Fibroblast of lung (primary cell): Measurements from ENCODE around the gene DLGAP4. TPM values are rescaled to one million over a fixed set of nuclear protein-coding genes. Genes with fewer than 3 reads are reported as not detected.

Experiments used
- DNase-seq, 2 donors: peaks; one replicate each; pipeline versions ENCODE4 v3.0.0 to v3.0.0-alpha.2; 2010; ENCODE audit warnings: low read depth in 2 of 2
- H2AFZ ChIP-seq: 2 replicates; pipeline ENCODE4 v1.5.1; 2012; ENCODE audit warnings: low read length, control low read depth, inconsistent platforms
- H3K27ac ChIP-seq: 2 replicates; pipeline ENCODE4 v1.5.1; 2011; ENCODE audit warnings: low read length, control low read depth; ENCODE audit not compliant: insufficient read depth
- H3K27me3 ChIP-seq: 2 replicates; pipeline ENCODE4 v1.5.1; 2011; ENCODE audit warnings: mild to moderate bottlenecking, low read length; ENCODE audit not compliant: control insufficient read depth, insufficient read depth
- H3K36me3 ChIP-seq: 2 replicates; pipeline ENCODE4 v1.5.1; 2011; ENCODE audit warnings: low read length; ENCODE audit not compliant: control insufficient read depth, insufficient read depth
- H3K4me1 ChIP-seq: 2 replicates; pipeline ENCODE4 v1.5.1; 2011; ENCODE audit warnings: low read length; ENCODE audit not compliant: control insufficient read depth, insufficient read depth; ENCODE audit errors: extremely low read depth
- H3K4me2 ChIP-seq: 2 replicates; pipeline ENCODE4 v1.5.1; 2011; ENCODE audit warnings: low read length, control low read depth; ENCODE audit not compliant: insufficient read depth; ENCODE audit errors: extremely low read depth
- H3K4me3 ChIP-seq, 4 experiments: fragments of 200-600 bp in 1 of 4; sonication (generic) in 1 of 4; replicated peaks in 1 of 4; 2 replicates each; pipeline ENCODE4 v1.5.1; 2011 to 2016; ENCODE audit warnings: low read length in 4 of 4, low read depth in 3 of 4, mild to moderate bottlenecking in 3 of 4, control low read depth in 2 of 4, inconsistent platforms in 1 of 4, mixed read lengths in 1 of 4; ENCODE audit not compliant: insufficient read depth in 1 of 4; ENCODE audit errors: control extremely low read depth in 1 of 4
- H3K79me2 ChIP-seq: 2 replicates; pipeline ENCODE4 v1.5.1; 2012; ENCODE audit warnings: mild to moderate bottlenecking, low read length, inconsistent platforms; ENCODE audit not compliant: control insufficient read depth, insufficient read depth
- H3K9ac ChIP-seq: 2 replicates; pipeline ENCODE4 v1.5.1; 2011; ENCODE audit warnings: mild to moderate bottlenecking, low read length, control low read depth; ENCODE audit not compliant: insufficient read depth
- H3K9me3 ChIP-seq: 2 replicates; pipeline ENCODE4 v1.5.1; 2012; ENCODE audit warnings: low read depth, low read length; ENCODE audit not compliant: control insufficient read depth, insufficient read depth
- H4K20me1 ChIP-seq: 2 replicates; pipeline ENCODE4 v1.5.1; 2011; ENCODE audit warnings: low read length; ENCODE audit not compliant: control insufficient read depth, insufficient read depth; ENCODE audit errors: extremely low read depth
- CTCF ChIP-seq, 2 donors: IDR thresholded peaks in 1 of 2; conservative IDR thresholded peaks in 1 of 2; 1 replicate in 1 of 2; 2 replicates in 1 of 2; pipeline ENCODE4 v1.5.1; 2011 to 2012; ENCODE audit warnings: low read length in 2 of 2, control low read depth in 1 of 2, inconsistent platforms in 1 of 2, low read depth in 1 of 2, mild to moderate bottlenecking in 1 of 2
- EZH2 ChIP-seq: IDR thresholded peaks from 2 replicates; pipeline ENCODE4 v1.5.1; 2012; ENCODE audit warnings: low read length, control low read depth, mild to moderate bottlenecking; ENCODE audit errors: missing control alignments
- polyA plus RNA-seq, 2 donors: library from polyadenylated mRNA; depleted of rRNA in 1 of 2; stranded (reverse) in 1 of 2; unstranded in 1 of 2; fragments of >200 nt; gene quantifications; 2 replicates each; pipeline ENCODE4 v1.2.1, GENCODE V29; 2011 to 2012; ENCODE audit warnings: missing spikeins in 1 of 2
- total RNA-seq: library from RNA; depleted of rRNA; stranded (reverse); fragments of >200 nt; gene quantifications from 2 replicates; pipeline ENCODE4 v1.2.1, GENCODE V29; 2014

DLGAP4 gene
- total and polyA plus RNA-seq, 2 donors (not counting 1 experiment from before 2014, with no cell fraction given) = 25.9 to 26.9 TPM

DNA sequence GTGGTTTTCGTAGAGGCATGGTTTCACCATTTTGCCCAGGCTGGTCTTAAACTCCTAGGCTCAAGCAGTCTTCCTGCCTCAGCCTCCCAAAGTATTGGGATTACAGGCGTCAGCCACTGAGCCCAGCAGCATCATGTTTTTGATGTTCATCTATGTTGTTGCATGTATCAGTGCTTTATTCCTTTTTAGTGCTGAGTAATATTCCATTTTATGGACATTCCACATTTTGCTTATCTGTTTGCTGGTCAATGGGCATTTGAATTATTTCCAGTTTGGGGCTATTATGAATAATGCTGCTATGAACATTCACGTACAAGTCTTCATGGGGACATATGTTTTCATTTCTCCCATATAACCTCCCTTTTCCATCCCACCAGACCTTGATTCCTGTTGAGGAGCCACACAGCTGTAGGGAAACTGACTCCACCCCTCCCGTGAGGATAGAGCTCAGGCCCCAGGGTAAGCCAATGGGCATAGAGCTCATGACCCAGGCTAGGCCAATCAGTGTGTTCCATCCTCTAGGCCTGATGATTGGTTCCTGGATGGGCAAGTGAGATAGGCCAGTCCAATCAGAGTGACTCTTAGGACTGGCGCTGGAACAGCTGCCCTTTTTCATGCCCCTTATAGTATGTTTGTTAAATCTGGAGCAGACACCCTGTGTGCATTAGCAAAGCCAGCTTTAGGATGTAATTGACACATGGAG, 49.5 kb downstream of the DLGAP4 start:
- H4K20me1 ChIP-seq = no peaks in the 10 kb centered on the region

GRCh38 chr20:36359668-36360406, 53.7 kb downstream of the DLGAP4 start:
- no peaks in the 10 kb centered on the region for H3K9me3 ChIP-seq
- H3K4me3 ChIP-seq = no peak overlapping the region
- peaks cover 3% of the 10 kb centered on the region for H3K27me3 ChIP-seq
- no peak for TF ChIP-seq EZH2
- no peak for TF ChIP-seq CTCF (conservative IDR thresholded peaks at IDR 0.05 in 1 of 2, IDR thresholded peaks at IDR 0.05 in 1 of 2; ENCODE audit: low read depth in 1 of 2, low read length in 2 of 2)
- no peak overlapping the region for H2AFZ ChIP-seq
- H3K4me1 ChIP-seq = no peaks in the 10 kb centered on the region
- no peaks in the 10 kb centered on the region for H4K20me1 ChIP-seq
- no peaks in the 10 kb centered on the region for H3K79me2 ChIP-seq
- no peak for DNase-seq
- no peak overlapping the region for H3K4me2 ChIP-seq
- no peak overlapping the region for H3K27ac ChIP-seq
- no peak overlapping the region for H3K9ac ChIP-seq
- no peaks in the 10 kb centered on the region for H3K36me3 ChIP-seq

More for the DNA sequence above, 49.5 kb downstream of the DLGAP4 start:
- no peak overlapping the region for H3K27ac ChIP-seq
- H3K36me3 ChIP-seq = no peaks in the 10 kb centered on the region
- TF ChIP-seq CTCF (conservative IDR thresholded peaks at IDR 0.05 in 1 of 2, IDR thresholded peaks at IDR 0.05 in 1 of 2; ENCODE audit: low read depth in 1 of 2, low read length in 2 of 2) = no peak
- no peak for TF ChIP-seq EZH2
- H3K79me2 ChIP-seq = no peaks in the 10 kb centered on the region
- no peaks in the 10 kb centered on the region for H3K9me3 ChIP-seq
- H2AFZ ChIP-seq = no peak overlapping the region
- no peaks in the 10 kb centered on the region for H3K4me1 ChIP-seq
- peaks cover 3% of the 10 kb centered on the region for H3K27me3 ChIP-seq
- no peak overlapping the region for H3K4me2 ChIP-seq
- no peak for DNase-seq
- no peak overlapping the region for H3K4me3 ChIP-seq
- no peak overlapping the region for H3K9ac ChIP-seq

DNA sequence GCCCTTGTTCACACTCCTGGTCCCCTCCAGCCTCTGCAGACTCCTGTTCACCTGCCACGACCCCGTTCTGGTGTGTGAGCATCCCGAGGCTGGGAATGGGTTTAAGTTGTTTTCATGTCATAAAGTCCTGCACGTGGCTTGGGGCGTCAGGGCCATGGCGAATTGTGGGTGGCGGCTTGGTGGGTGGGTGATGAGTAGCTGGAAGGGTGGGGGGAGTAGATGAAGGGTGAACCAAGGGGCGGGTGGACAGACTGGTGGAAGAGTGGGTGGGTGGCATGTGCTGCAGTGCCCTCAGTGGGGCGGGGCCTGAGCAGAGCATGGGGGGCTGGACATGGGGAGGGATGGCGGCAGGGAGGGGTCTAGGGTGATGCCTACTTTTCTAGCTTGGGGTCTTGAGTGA, 54.3 kb downstream of the DLGAP4 start:
- Histone ChIP-seq H3K36me3 (no peaks in the 10 kb centered on the region), H3K27ac (no peak overlapping the region), H2AFZ (no peak overlapping the region), H4K20me1 (no peaks in the 10 kb centered on the region), H3K4me3 (no peak overlapping the region), H3K9ac (no peak overlapping the region), H3K4me2 (no peak overlapping the region), H3K9me3 (no peaks in the 10 kb centered on the region), H3K4me1 (no peaks in the 10 kb centered on the region), H3K79me2 (no peaks in the 10 kb centered on the region), H3K27me3 (peaks cover 3% of the 10 kb centered on the region)
- TF ChIP-seq CTCF (conservative IDR thresholded peaks at IDR 0.05 in 1 of 2, IDR thresholded peaks at IDR 0.05 in 1 of 2; ENCODE audit: low read depth in 1 of 2, low read length in 2 of 2) (no peak), EZH2 (no peak)
- no peak for DNase-seq
